Suppressor macrophage treated with lipopolysaccharide for 4 hours (primary cell): ENCODE measurements around the gene CD40.

Experiments used
- DNase-seq: peaks from one replicate; pipeline ENCODE4 v3.0.0-alpha.2; 2020

Gene CD40

GRCh38 chr20:46175127-46175494, 57.0 kb downstream of the CD40 start:
- no peak for DNase-seq

GRCh38 chr20:46176739-46177378, 58.7 kb downstream of the CD40 start:
- DNase-seq: no peak

- DNase-seq: no peak
Measured at GRCh38 chr20:46177768-46178167, 59.7 kb downstream of the CD40 start.

- no peak for DNase-seq
Measured at GRCh38 chr20:46178891-46179290, 60.8 kb downstream of the CD40 start.
